Thyroid gland (tissue), 4 donors: ENCODE measurements around the gene LDOC1. TPM values are rescaled to one million over a fixed set of nuclear protein-coding genes. Genes with fewer than 3 reads are reported as not detected.
"Not testable (repeated sequence)": the region's sequence is repeated elsewhere in the genome, so short reads cannot be mapped to it uniquely, and the experiment has no call there.

Experiments
- DNase-seq, 2 donors: peaks; one replicate each; pipeline ENCODE4 v3.0.0-alpha.2; 2019
- H3K27ac ChIP-seq, 3 donors: fragments of 200-600 bp; sonication (generic); 1 replicate in 2 of 3; 2 replicates in 1 of 3; pipeline ENCODE4 v1.5.1; 2016 to 2019; ENCODE audit warnings: mild to moderate bottlenecking in 1 of 3, moderate library complexity in 1 of 3
- H3K27me3 ChIP-seq: fragments of 200-600 bp; sonication (generic); one replicate; pipeline ENCODE4 v1.5.1; 2019
- H3K36me3 ChIP-seq, 2 donors: fragments of 200-600 bp; sonication (generic); one replicate each; pipeline ENCODE4 v1.5.1; 2016 to 2019
- H3K4me1 ChIP-seq, 2 donors: fragments of 200-600 bp; sonication (generic); one replicate each; pipeline ENCODE4 v1.5.1; 2017 to 2019
- H3K4me3 ChIP-seq, 3 donors: fragments of 200-600 bp; sonication (generic); replicated peaks in 1 of 3; 1 replicate in 2 of 3; 2 replicates in 1 of 3; pipeline ENCODE4 v1.5.1; 2016; ENCODE audit warnings: mild to moderate bottlenecking in 1 of 3
- H3K9me3 ChIP-seq: fragments of 200-600 bp; sonication (generic); one replicate; pipeline ENCODE4 v1.5.1; 2017
- CTCF ChIP-seq, 6 experiments: fragments of 200-600 bp in 3 of 6; fragments of 450-650 bp in 3 of 6; sonication (generic) in 3 of 6; IDR thresholded peaks; one replicate each; pipeline ENCODE4 v1.5.1; 2016 to 2019; ENCODE audit warnings: antibody characterized with exemption in 6 of 6, mild to moderate bottlenecking in 2 of 6, inconsistent platforms in 1 of 6, moderate library complexity in 1 of 6
- POLR2A ChIP-seq, 2 donors: fragments of 450-650 bp; IDR thresholded peaks; one replicate each; pipeline ENCODE4 v1.6.1; 2017; ENCODE audit warnings: antibody characterized with exemption in 2 of 2, mild to moderate bottlenecking in 2 of 2, moderate library complexity in 1 of 2
- WGBS, 2 donors: methylation state at CpG; one replicate each; pipeline ENCODE4 v1.1.5; 2017; 5-methylcytosine and 5-hydroxymethylcytosine counted together
- intact Hi-C: fragments of 100-400 bp; cut with DNase I; formaldehyde crosslinking; loops from one replicate; pipeline ENCODE4 v1.15.1; 2023
- total RNA-seq, 4 donors: library from RNA; depleted of rRNA; stranded (reverse); fragments of >200 nt; gene quantifications; one replicate each; pipeline ENCODE4 v1.2.3, GENCODE V29; 2016

Gene LDOC1
- total RNA-seq, 4 donors from 2014 or later: 10.2 to 35.7 (median 26.7) TPM

GRCh38 chrX:141158084-141158483 is 18.8 kb downstream of the LDOC1 start:
- H3K27me3 ChIP-seq: no peaks in the 10 kb centered on the region
- no peak overlapping the region for H3K27ac ChIP-seq
- no peaks in the 10 kb centered on the region for H3K4me1 ChIP-seq
- H3K9me3 ChIP-seq: no peaks in the 10 kb centered on the region
- intact Hi-C loops: no loop called here
- no peak overlapping the region for H3K4me3 ChIP-seq
- TF ChIP-seq CTCF (IDR thresholded peaks at IDR 0.05) (no peak), POLR2A (IDR thresholded peaks at IDR 0.05) (no peak)
- 94 to 96% methylated on average over 3 of the region's 3 CpGs for WGBS, 2 donors
- DNase-seq: no peak
- no peaks in the 10 kb centered on the region for H3K36me3 ChIP-seq

GRCh38 chrX:141155231-141155630 is 21.7 kb downstream of the LDOC1 start:
- 88 to 93% methylated on average over 3 of the region's 3 CpGs for WGBS, 2 donors
- H3K4me1 ChIP-seq, DNase-seq, intact Hi-C loops, H3K27me3 ChIP-seq, H3K9me3 ChIP-seq, H3K4me3 ChIP-seq, H3K27ac ChIP-seq, H3K36me3 ChIP-seq: not testable (repeated sequence)

GRCh38 chrX:141142946-141143345 is 34.0 kb downstream of the LDOC1 start:
- Histone ChIP-seq H3K4me3 (no peak overlapping the region), H3K27me3 (no peaks in the 10 kb centered on the region), H3K36me3 (no peaks in the 10 kb centered on the region), H3K27ac (no peak overlapping the region), H3K4me1 (no peaks in the 10 kb centered on the region), H3K9me3 (no peaks in the 10 kb centered on the region)
- 56 to 60% methylated on average over 3 of the region's 3 CpGs for WGBS, 2 donors
- intact Hi-C loops: no loop called here
- TF ChIP-seq POLR2A (IDR thresholded peaks at IDR 0.05) (no peak), CTCF (IDR thresholded peaks at IDR 0.05) (no peak)
- no peak for DNase-seq

- Histone ChIP-seq H3K27me3 (no peaks in the 10 kb centered on the region), H3K9me3 (no peaks in the 10 kb centered on the region), H3K4me3 (no peak overlapping the region), H3K27ac (no peak overlapping the region), H3K36me3 (no peaks in the 10 kb centered on the region), H3K4me1 (no peaks in the 10 kb centered on the region)
- TF ChIP-seq POLR2A (IDR thresholded peaks at IDR 0.05) (no peak), CTCF (IDR thresholded peaks at IDR 0.05) (no peak)
- intact Hi-C loops: no loop called here
- WGBS, 2 donors: 75 to 88% methylated on average over 8 of the region's 8 CpGs
- no peak for DNase-seq
Observed at GRCh38 chrX:141133272-141133671, 43.7 kb downstream of the LDOC1 start.

GRCh38 chrX:141127146-141127545 is 49.8 kb downstream of the LDOC1 start:
- intact Hi-C loops: no loop called here
- H3K36me3 ChIP-seq: no peaks in the 10 kb centered on the region
- DNase-seq: no peak
- no peaks in the 10 kb centered on the region for H3K9me3 ChIP-seq
- H3K4me1 ChIP-seq: no peaks in the 10 kb centered on the region
- no peak overlapping the region for H3K27ac ChIP-seq
- H3K4me3 ChIP-seq: no peak overlapping the region
- no peaks in the 10 kb centered on the region for H3K27me3 ChIP-seq
- TF ChIP-seq CTCF (IDR thresholded peaks at IDR 0.05) (no peak), POLR2A (IDR thresholded peaks at IDR 0.05) (no peak)
- 85 to 91% methylated on average over 2 of the region's 2 CpGs for WGBS, 2 donors

Other genes starting within 250 kb of the LDOC1 start
- not detected for gene SPANXB1, start 174.5 kb downstream of the LDOC1 start, total RNA-seq
- gene SPANXC, start 65.4 kb upstream of the LDOC1 start, total RNA-seq: not detected